Measurements from ENCODE around the gene RBMS2.

RBMS2 gene

DNA sequence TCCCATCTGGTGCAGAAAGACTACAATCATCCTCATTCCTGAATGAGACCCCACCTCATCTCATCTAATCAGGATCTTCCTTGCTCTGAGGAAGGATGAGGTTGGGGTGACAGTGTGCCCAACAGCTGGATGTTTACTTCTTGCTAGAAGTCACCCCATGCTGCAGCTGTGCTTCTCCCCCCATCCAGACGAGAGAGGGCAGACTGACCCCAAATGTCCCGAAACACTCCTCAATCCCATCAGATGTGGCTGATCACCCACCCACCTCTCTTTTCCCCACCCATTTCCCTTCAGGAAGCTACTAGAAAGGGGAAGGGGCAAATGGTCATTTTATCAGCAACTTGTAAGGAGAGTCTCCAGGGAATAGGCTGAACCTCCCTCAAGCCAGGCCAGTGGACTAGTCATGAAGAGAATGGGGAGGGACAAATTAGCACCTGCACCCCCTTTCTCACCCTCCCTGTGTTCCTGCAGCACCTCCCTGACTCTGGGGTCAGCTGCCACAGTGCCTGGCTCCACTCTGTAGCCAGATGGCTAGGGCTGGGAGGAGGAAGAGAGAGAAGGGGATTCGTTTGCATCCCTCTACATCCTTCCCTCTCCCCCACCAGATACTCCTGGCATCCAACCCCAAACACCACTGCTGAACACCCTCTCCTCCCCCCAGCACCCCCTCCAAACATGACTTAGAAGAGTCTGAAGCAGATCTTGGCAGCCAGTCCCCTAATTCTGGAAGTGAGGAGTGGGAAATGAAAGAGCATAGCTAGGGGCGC, 111.3 kb downstream of the RBMS2 start:
- TF ChIP-seq MYC (IDR thresholded peaks at IDR 0.05; ENCODE audit: low read depth, low read length) (no peak), POLR2A (IDR thresholded peaks at IDR 0.05; ENCODE audit: extremely low read depth, insufficient read length) (no peak), MAX (IDR thresholded peaks at IDR 0.05; ENCODE audit: low read depth, low read length) (no peak)
- TF ChIP-seq, protein P1, sequence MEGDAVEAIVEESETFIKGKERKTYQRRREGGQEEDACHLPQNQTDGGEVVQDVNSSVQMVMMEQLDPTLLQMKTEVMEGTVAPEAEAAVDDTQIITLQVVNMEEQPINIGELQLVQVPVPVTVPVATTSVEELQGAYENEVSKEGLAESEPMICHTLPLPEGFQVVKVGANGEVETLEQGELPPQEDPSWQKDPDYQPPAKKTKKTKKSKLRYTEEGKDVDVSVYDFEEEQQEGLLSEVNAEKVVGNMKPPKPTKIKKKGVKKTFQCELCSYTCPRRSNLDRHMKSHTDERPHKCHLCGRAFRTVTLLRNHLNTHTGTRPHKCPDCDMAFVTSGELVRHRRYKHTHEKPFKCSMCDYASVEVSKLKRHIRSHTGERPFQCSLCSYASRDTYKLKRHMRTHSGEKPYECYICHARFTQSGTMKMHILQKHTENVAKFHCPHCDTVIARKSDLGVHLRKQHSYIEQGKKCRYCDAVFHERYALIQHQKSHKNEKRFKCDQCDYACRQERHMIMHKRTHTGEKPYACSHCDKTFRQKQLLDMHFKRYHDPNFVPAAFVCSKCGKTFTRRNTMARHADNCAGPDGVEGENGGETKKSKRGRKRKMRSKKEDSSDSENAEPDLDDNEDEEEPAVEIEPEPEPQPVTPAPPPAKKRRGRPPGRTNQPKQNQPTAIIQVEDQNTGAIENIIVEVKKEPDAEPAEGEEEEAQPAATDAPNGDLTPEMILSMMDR (IDR thresholded peaks at IDR 0.05; ENCODE audit: low read depth, low read length): no peak
- H3K4me3 ChIP-seq (ENCODE audit: low read depth, low read length): peak overlapping the region; percentile 21
- peak; percentile 46 for DNase-seq (ENCODE audit: low read depth)

- DNase-seq (ENCODE audit: low read depth): no peak
- H3K4me3 ChIP-seq (ENCODE audit: low read depth, low read length): peak overlapping the region; percentile 72
- TF ChIP-seq MYC (IDR thresholded peaks at IDR 0.05; ENCODE audit: low read depth, low read length) (no peak), MAX (IDR thresholded peaks at IDR 0.05; ENCODE audit: low read depth, low read length) (no peak), POLR2A (IDR thresholded peaks at IDR 0.05; ENCODE audit: extremely low read depth, insufficient read length) (no peak)
- TF ChIP-seq, protein P1 (IDR thresholded peaks at IDR 0.05; ENCODE audit: low read depth, low read length): no peak
Measured at GRCh38 chr12:56633468-56634241, 112.0 kb downstream of the RBMS2 start.

DNA sequence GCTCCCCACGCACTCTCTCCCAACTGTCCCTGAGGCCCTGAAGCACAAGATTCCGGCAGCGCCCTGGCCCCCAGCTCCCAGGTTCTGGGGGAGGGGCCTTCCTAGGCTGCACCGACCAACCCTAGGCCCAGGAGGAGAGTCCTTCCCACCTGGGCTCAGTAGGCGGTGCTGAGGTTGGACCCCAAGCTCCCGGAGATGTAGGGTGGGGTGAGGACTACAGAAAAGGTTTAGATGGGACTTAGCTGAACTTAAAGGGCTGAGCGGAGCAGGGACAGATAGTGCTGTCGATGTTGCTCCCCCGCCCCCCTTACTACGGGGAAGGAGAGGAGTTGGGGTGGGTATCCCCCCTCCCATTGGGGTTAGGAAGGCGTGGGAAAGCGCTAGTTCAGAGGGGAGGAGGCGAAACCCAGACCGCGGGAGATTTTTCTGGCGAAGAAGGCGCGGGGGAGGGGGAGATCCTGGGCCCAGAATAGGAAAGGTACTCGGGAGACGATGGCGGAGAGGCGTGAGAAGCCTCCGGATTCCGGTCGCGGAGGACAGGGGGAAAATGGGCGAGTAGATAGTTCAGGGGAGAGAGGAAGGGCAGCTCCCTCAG, 112.7 kb downstream of the RBMS2 start:
- TF ChIP-seq MAX (IDR thresholded peaks at IDR 0.05; ENCODE audit: low read depth, low read length): no peak
- no peak for TF ChIP-seq POLR2A (IDR thresholded peaks at IDR 0.05; ENCODE audit: extremely low read depth, insufficient read length)
- TF ChIP-seq, protein P1 (IDR thresholded peaks at IDR 0.05; ENCODE audit: low read depth, low read length): no peak
- TF ChIP-seq MYC (IDR thresholded peaks at IDR 0.05; ENCODE audit: low read depth, low read length): no peak
- peak overlapping the region; percentile 72 for H3K4me3 ChIP-seq (ENCODE audit: low read depth, low read length)
- DNase-seq (ENCODE audit: low read depth): peak; percentile 45

DNA sequence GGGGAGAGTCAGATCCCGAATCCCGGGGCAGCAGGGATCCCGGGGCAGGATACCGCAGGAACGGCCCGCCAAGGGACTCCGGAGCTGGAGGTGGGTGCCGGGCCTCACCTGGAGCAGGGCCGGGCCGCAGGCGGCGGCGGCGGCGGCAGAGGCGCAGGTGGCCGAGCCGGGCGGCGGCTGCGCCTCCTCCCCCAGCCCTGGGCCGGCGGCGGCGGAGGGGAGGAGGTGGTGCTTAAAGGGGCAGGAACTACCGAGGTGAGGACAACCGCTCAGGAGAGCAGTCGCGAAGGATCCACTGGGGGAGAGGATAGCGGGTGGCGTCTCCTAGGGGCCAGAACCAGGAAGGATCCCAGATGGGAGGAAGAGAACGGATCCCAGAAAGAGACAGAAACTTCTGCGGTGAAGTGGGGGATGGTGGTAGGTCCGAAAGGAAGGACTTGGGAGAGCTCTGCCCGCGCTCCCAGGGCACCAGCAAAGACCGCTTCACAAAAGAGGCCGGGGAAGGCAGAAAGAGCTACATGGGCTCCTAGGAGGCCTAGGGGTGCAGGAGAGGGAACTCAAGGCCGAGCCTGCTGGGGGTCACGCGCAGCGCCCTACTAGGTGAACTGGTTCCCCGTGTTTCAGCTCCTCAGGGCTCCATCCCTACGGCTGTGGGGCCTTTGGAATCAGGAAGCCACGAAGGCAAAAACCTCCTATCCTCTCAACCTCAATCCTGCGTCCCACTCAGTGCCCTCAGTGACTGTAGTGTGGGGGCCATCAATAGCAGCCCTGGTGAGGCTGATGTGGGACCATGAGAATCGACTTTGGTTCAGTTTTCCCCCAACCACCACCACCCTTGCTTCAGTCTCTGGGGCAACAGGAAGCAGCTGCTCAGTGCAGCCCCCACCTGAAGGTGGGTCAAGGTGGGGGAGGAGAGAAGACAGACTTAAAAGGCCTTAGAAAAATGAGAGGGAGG, 113.5 kb downstream of the RBMS2 start:
- peak overlapping the region; percentile 72 for H3K4me3 ChIP-seq (ENCODE audit: low read depth, low read length)
- TF ChIP-seq MYC (IDR thresholded peaks at IDR 0.05; ENCODE audit: low read depth, low read length) (no peak), MAX (IDR thresholded peaks at IDR 0.05; ENCODE audit: low read depth, low read length) (0 out of 2 replicates have a peak, but pooled peaks have one; percentile 4), POLR2A (IDR thresholded peaks at IDR 0.05; ENCODE audit: extremely low read depth, insufficient read length) (peak; percentile 29)
- TF ChIP-seq, protein P1 (IDR thresholded peaks at IDR 0.05; ENCODE audit: low read depth, low read length): peak; percentile 20
- peak; percentile 81 for DNase-seq (ENCODE audit: low read depth)
